ENCODE results near the gene BRINP2. TPM values are rescaled to one million over a fixed set of nuclear protein-coding genes. Genes with fewer than 3 reads are reported as not detected.

The BRINP2 gene
- total and polyA plus RNA-seq, 2 of the 8 experiments (the other 6 are each of a cell fraction or from before 2014, with no cell fraction given) = 0.39 to 0.42 TPM

DNA sequence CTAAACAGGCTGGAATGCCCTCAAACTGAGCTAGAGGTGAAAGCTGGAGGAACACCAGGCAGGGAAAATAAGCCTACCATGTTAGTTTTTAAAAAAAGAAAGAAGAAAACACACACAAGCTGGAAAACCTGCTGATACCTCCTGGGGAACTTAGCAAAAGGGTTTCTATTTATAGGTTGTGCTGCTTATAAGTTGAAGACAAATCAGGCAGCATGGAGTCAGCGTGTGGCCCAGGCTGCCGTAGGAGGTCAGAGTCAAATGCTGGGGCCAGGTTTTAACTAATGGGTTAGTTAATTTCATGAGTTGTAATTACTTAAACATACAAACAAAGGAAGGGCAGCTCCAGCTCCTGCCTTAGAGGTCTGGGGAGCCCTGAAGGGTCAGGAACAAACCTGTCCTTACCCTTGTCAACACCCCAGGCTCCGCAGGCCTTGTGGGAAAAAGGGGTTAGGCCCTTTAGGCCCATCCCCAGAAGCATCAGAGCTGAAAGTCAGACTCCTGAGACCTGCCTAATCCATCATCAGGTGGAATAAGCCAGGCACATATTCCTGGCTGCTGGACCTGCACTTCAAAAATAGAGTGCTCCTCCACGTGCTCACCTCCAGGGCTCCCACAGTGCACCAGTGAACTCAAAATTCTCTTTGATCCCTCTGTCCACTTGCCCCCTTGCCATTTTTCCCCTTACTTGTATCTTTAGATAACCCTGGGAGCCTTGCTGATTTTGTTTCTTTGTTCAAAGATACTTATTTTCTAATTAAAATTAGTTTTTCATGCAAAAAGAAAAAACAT, 59.7 kb downstream of the BRINP2 start (continued):
- TF ChIP-seq, protein P1, sequence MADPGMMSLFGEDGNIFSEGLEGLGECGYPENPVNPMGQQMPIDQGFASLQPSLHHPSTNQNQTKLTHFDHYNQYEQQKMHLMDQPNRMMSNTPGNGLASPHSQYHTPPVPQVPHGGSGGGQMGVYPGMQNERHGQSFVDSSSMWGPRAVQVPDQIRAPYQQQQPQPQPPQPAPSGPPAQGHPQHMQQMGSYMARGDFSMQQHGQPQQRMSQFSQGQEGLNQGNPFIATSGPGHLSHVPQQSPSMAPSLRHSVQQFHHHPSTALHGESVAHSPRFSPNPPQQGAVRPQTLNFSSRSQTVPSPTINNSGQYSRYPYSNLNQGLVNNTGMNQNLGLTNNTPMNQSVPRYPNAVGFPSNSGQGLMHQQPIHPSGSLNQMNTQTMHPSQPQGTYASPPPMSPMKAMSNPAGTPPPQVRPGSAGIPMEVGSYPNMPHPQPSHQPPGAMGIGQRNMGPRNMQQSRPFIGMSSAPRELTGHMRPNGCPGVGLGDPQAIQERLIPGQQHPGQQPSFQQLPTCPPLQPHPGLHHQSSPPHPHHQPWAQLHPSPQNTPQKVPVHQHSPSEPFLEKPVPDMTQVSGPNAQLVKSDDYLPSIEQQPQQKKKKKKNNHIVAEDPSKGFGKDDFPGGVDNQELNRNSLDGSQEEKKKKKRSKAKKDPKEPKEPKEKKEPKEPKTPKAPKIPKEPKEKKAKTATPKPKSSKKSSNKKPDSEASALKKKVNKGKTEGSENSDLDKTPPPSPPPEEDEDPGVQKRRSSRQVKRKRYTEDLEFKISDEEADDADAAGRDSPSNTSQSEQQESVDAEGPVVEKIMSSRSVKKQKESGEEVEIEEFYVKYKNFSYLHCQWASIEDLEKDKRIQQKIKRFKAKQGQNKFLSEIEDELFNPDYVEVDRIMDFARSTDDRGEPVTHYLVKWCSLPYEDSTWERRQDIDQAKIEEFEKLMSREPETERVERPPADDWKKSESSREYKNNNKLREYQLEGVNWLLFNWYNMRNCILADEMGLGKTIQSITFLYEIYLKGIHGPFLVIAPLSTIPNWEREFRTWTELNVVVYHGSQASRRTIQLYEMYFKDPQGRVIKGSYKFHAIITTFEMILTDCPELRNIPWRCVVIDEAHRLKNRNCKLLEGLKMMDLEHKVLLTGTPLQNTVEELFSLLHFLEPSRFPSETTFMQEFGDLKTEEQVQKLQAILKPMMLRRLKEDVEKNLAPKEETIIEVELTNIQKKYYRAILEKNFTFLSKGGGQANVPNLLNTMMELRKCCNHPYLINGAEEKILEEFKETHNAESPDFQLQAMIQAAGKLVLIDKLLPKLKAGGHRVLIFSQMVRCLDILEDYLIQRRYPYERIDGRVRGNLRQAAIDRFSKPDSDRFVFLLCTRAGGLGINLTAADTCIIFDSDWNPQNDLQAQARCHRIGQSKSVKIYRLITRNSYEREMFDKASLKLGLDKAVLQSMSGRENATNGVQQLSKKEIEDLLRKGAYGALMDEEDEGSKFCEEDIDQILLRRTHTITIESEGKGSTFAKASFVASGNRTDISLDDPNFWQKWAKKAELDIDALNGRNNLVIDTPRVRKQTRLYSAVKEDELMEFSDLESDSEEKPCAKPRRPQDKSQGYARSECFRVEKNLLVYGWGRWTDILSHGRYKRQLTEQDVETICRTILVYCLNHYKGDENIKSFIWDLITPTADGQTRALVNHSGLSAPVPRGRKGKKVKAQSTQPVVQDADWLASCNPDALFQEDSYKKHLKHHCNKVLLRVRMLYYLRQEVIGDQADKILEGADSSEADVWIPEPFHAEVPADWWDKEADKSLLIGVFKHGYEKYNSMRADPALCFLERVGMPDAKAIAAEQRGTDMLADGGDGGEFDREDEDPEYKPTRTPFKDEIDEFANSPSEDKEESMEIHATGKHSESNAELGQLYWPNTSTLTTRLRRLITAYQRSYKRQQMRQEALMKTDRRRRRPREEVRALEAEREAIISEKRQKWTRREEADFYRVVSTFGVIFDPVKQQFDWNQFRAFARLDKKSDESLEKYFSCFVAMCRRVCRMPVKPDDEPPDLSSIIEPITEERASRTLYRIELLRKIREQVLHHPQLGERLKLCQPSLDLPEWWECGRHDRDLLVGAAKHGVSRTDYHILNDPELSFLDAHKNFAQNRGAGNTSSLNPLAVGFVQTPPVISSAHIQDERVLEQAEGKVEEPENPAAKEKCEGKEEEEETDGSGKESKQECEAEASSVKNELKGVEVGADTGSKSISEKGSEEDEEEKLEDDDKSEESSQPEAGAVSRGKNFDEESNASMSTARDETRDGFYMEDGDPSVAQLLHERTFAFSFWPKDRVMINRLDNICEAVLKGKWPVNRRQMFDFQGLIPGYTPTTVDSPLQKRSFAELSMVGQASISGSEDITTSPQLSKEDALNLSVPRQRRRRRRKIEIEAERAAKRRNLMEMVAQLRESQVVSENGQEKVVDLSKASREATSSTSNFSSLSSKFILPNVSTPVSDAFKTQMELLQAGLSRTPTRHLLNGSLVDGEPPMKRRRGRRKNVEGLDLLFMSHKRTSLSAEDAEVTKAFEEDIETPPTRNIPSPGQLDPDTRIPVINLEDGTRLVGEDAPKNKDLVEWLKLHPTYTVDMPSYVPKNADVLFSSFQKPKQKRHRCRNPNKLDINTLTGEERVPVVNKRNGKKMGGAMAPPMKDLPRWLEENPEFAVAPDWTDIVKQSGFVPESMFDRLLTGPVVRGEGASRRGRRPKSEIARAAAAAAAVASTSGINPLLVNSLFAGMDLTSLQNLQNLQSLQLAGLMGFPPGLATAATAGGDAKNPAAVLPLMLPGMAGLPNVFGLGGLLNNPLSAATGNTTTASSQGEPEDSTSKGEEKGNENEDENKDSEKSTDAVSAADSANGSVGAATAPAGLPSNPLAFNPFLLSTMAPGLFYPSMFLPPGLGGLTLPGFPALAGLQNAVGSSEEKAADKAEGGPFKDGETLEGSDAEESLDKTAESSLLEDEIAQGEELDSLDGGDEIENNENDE (IDR thresholded peaks at IDR 0.05; ENCODE audit: insufficient replicate concordance, low read length) = no peak
- TF ChIP-seq RNF2 (IDR thresholded peaks at IDR 0.05; ENCODE audit: borderline replicate concordance, low read depth, low read length, missing control alignments, poor library complexity, severe bottlenecking) (no peak), EZH2 (IDR thresholded peaks at IDR 0.05; ENCODE audit: low read depth, low read length, severe bottlenecking) (no peak), RFX5 (IDR thresholded peaks at IDR 0.05; ENCODE audit: borderline replicate concordance, low read depth, low read length) (no peak), NRF1 (IDR thresholded peaks at IDR 0.05; ENCODE audit: low read depth, low read length) (no peak), CHD1 (IDR thresholded peaks at IDR 0.05; ENCODE audit: low read depth, low read length) (no peak), NANOG (IDR thresholded peaks at IDR 0.05; ENCODE audit: insufficient read depth, low read depth, low read length, poor library complexity, severe bottlenecking) (no peak), RAD21 (IDR thresholded peaks at IDR 0.05 in 1 of 2, conservative IDR thresholded peaks at IDR 0.05 in 1 of 2; ENCODE audit: low read depth in 2 of 2, low read length in 2 of 2) (no peak), BACH1 (IDR thresholded peaks at IDR 0.05; ENCODE audit: low read length) (no peak)

Measured in H1 (cell line).